Skeletal muscle satellite cell (primary cell): ENCODE results near the gene CDK4.
A peak's percentile ranks its signal among the peaks of the same experiment; 100 is the strongest.

ENCODE experiments used
- H3K27me3 ChIP-seq: 2 replicates; pipeline ENCODE4 v1.7.0; 2013; ENCODE audit warnings: low read length; ENCODE audit not compliant: control insufficient read depth, insufficient read depth
- H3K36me3 ChIP-seq: 2 replicates; pipeline ENCODE4 v1.7.0; 2013; ENCODE audit warnings: mild to moderate bottlenecking, control low read depth, low read length; ENCODE audit not compliant: insufficient read depth
- H3K4me1 ChIP-seq: 2 replicates; pipeline ENCODE4 v1.7.0; 2013; ENCODE audit warnings: low read length; ENCODE audit not compliant: control insufficient read depth, insufficient read depth
- H3K4me2 ChIP-seq: 2 replicates; pipeline ENCODE4 v1.7.0; 2013; ENCODE audit warnings: mild to moderate bottlenecking, low read length
- H3K4me3 ChIP-seq: 2 replicates; pipeline ENCODE4 v1.7.0; 2013; ENCODE audit warnings: low read length
- H3K9ac ChIP-seq: 2 replicates; pipeline ENCODE4 v1.7.0; 2013; ENCODE audit warnings: mild to moderate bottlenecking, low read depth, low read length, moderate library complexity
- H3K9me3 ChIP-seq: replicated peaks from 2 replicates; pipeline ENCODE4 v1.7.0; 2013; ENCODE audit warnings: mild to moderate bottlenecking, control low read depth, low read length

CDK4 gene

GRCh38 chr12:57753756-57754337 is 1.7 kb upstream of the CDK4 start:
- Histone ChIP-seq H3K27me3 (peaks cover 31% of the 10 kb centered on the region), H3K4me1 (peaks cover 22% of the 10 kb centered on the region), H3K4me3 (no peak overlapping the region), H3K9ac (no peak overlapping the region), H3K4me2 (no peak overlapping the region), H3K36me3 (peaks cover 17% of the 10 kb centered on the region), H3K9me3 (no peaks in the 10 kb centered on the region)

DNA sequence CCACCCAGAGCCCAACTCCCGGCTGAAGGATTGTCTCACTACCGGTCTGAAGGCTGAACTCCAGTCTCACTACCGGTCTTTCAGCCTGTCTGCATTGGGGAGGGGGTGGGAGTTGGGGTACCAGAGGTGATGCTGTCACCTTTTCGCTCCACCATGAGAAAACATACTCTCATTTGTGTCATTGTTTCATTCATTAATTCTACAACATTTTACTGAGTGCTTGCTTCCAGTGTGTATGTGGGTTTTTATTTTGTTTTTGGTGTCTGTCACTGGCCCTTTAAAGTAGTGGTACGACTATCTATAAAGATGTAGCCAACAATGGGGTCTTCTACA is 524 bp upstream of the CDK4 start:
- H3K27me3 ChIP-seq: peaks cover 31% of the 10 kb centered on the region
- peak overlapping the region; percentile 45 for H3K9ac ChIP-seq
- no peaks in the 10 kb centered on the region for H3K9me3 ChIP-seq
- H3K4me2 ChIP-seq: peak overlapping the region; percentile 96
- H3K36me3 ChIP-seq: peaks cover 25% of the 10 kb centered on the region
- H3K4me1 ChIP-seq: peaks cover 22% of the 10 kb centered on the region
- H3K4me3 ChIP-seq: peak overlapping the region; percentile 67

GRCh38 chr12:57751432-57751787 is 700 bp downstream of the CDK4 start:
- Histone ChIP-seq H3K4me1 (peaks cover 22% of the 10 kb centered on the region), H3K27me3 (peaks cover 26% of the 10 kb centered on the region), H3K36me3 (peaks cover 36% of the 10 kb centered on the region), H3K4me3 (peak overlapping the region; percentile 85), H3K9me3 (no peaks in the 10 kb centered on the region), H3K9ac (peak overlapping the region; percentile 90), H3K4me2 (peak overlapping the region; percentile 96)

GRCh38 chr12:57750561-57751431 is 1.3 kb downstream of the CDK4 start:
- H3K9ac ChIP-seq: peak overlapping the region; percentile 90

DNA sequence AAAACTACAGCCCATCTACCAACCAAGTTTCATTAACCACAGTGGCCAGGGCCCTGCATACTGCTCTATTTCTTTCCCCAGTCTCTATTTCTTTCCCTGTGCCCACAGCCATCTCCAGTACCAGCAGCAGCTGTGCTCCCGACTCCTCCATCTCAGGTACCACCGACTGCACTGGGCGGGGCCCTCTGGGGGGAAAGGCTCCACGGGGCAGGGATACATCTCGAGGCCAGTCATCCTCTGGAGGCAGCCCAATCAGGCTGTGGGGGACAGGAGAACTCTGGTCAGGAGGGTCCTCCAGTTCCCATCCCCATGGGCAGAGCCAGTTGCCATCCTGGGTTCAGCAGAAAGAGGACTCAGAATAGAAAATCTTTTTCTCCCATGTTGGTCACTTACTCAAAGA is 3.0 kb downstream of the CDK4 start:
- Histone ChIP-seq H3K27me3 (peaks cover 11% of the 10 kb centered on the region), H3K4me2 (no peak overlapping the region), H3K9ac (no peak overlapping the region), H3K4me3 (no peak overlapping the region), H3K36me3 (peaks cover 41% of the 10 kb centered on the region), H3K9me3 (no peaks in the 10 kb centered on the region), H3K4me1 (peaks cover 27% of the 10 kb centered on the region)

More at GRCh38 chr12:57750561-57751431, 1.3 kb downstream of the CDK4 start:
- Histone ChIP-seq H3K27me3 (peaks cover 20% of the 10 kb centered on the region), H3K36me3 (peaks cover 41% of the 10 kb centered on the region), H3K9me3 (no peaks in the 10 kb centered on the region), H3K4me3 (peak overlapping the region; percentile 85), H3K4me1 (peaks cover 25% of the 10 kb centered on the region), H3K4me2 (peak overlapping the region; percentile 96)

DNA sequence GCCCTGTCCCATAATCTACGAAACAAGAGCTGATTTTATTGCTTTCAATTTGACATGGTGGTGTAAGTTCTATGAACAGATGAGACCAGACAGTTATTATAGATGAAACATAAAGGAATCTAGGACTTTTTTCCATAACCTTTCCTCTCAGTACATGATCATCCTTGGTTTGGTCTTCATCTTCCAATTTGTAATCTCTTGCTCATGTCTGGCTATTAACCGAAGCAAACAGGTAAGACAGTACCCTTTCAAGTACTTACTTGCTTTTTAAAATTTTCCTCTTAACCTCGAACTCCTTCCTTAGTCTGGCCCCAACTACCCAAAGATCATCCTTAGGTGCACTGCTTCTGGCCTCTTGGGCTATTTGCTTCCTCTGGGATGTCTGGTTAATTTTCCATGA is 6.1 kb downstream of the CDK4 start:
- Histone ChIP-seq H3K4me1 (peaks cover 18% of the 10 kb centered on the region), H3K4me2 (peak overlapping the region; percentile 94), H3K27me3 (peaks cover 14% of the 10 kb centered on the region), H3K9me3 (no peaks in the 10 kb centered on the region), H3K36me3 (peaks cover 41% of the 10 kb centered on the region), H3K9ac (no peak overlapping the region), H3K4me3 (peak overlapping the region; percentile 87)

GRCh38 chr12:57745485-57745881 is 6.6 kb downstream of the CDK4 start:
- H3K36me3 ChIP-seq: peaks cover 36% of the 10 kb centered on the region
- H3K9ac ChIP-seq: peak overlapping the region; percentile 96
- no peaks in the 10 kb centered on the region for H3K9me3 ChIP-seq
- peaks cover 12% of the 10 kb centered on the region for H3K4me1 ChIP-seq
- H3K4me3 ChIP-seq: peak overlapping the region; percentile 87
- peak overlapping the region; percentile 94 for H3K4me2 ChIP-seq
- H3K27me3 ChIP-seq: peaks cover 20% of the 10 kb centered on the region

- peaks cover 25% of the 10 kb centered on the region for H3K27me3 ChIP-seq
- peak within 1 kb of the TSS; percentile 94 for H3K4me2 ChIP-seq
- H3K9me3 ChIP-seq: no peaks in the 10 kb centered on the region
- peaks cover 10% of the 10 kb centered on the region for H3K4me1 ChIP-seq
- H3K36me3 ChIP-seq: peaks cover 32% of the 10 kb centered on the region
- peak within 1 kb of the TSS; percentile 96 for H3K9ac ChIP-seq
- H3K4me3 ChIP-seq: peak within 1 kb of the TSS; percentile 87
These were observed 7.2 kb downstream of the CDK4 start, which contains the start of gene TSPAN31 for GRCh38 chr12:57744777-57745484. TSS of gene TSPAN31 (plus strand) at chr12:57745039. CDS start at chr12:57745155, 116 bp downstream.

GRCh38 chr12:57744194-57744776 is 7.8 kb downstream of the CDK4 start:
- H3K9ac ChIP-seq: peak overlapping the region; percentile 96
- H3K4me1 ChIP-seq: peaks cover 10% of the 10 kb centered on the region
- peaks cover 32% of the 10 kb centered on the region for H3K27me3 ChIP-seq
- no peaks in the 10 kb centered on the region for H3K9me3 ChIP-seq
- peaks cover 28% of the 10 kb centered on the region for H3K36me3 ChIP-seq
- peak overlapping the region; percentile 94 for H3K4me2 ChIP-seq
- H3K4me3 ChIP-seq: peak overlapping the region; percentile 87

- peaks cover 36% of the 10 kb centered on the region for H3K27me3 ChIP-seq
- H3K4me2 ChIP-seq: no peak overlapping the region
- H3K36me3 ChIP-seq: peaks cover 24% of the 10 kb centered on the region
- H3K9ac ChIP-seq: no peak overlapping the region
- H3K4me1 ChIP-seq: peaks cover 10% of the 10 kb centered on the region
- peak overlapping the region; percentile 87 for H3K4me3 ChIP-seq
- no peaks in the 10 kb centered on the region for H3K9me3 ChIP-seq
These were observed 8.3 kb downstream of the CDK4 start for GRCh38 chr12:57743769-57744168.
